Activated CD8-positive, alpha-beta memory T cell treated with anti-CD3 and anti-CD28 coated beads for 48 hours (primary cell): ENCODE results near the gene MAOA.
"Not testable (repeated sequence)": the region's sequence is repeated elsewhere in the genome, so short reads cannot be mapped to it uniquely, and the experiment has no call there.

Experiments
- DNase-seq, 3 experiments: peaks; one replicate each; pipeline ENCODE4 v3.0.0-alpha.2; 2020; ENCODE audit warnings: low read depth in 2 of 3, low spot score in 2 of 3

MAOA gene

DNA sequence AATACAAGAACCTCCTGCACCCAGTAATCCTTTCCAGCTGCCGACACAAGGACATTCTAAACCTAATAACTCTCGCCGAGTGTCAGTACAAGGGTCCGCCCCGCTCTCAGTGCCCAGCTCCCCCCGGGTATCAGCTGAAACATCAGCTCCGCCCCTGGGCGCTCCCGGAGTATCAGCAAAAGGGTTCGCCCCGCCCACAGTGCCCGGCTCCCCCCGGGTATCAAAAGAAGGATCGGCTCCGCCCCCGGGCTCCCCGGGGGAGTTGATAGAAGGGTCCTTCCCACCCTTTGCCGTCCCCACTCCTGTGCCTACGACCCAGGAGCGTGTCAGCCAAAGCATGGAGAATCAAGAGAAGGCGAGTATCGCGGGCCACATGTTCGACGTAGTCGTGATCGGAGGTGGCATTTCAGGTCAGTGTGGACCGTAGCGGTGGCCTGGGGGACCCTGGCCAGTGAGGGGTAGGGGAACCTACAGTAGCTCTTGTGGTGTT, at the start of gene MAOA:
Gene MAOA, plus strand, starts transcription at position 295 of the 490 bp plus-strand sequence. Its CDS starts 43 bp downstream, at position 338.
- no peak for DNase-seq

- no peak for DNase-seq
Measured at GRCh38 chrX:43612400-43612799, 43.7 kb upstream of the MAOA start.

DNA sequence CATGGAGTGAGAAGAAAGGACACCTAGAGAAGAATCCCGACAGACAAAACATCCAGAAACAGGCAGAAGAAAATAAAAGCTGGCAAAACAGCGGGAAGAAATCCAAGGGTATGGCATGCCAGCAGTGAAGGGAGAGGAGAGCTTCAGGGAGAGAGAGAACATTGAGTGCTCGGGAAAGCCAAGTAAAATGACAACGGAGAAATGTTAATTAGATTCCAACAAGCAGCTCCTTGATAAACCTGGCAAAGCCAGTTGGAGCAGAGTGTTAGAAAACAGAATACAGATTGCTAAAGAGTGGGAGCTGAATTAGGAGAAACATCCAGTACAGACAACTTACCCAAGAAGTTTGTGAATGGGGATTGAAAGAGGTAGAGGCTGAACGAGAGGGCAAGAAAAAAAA, 40.4 kb upstream of the MAOA start:
- DNase-seq, result no peak

DNA sequence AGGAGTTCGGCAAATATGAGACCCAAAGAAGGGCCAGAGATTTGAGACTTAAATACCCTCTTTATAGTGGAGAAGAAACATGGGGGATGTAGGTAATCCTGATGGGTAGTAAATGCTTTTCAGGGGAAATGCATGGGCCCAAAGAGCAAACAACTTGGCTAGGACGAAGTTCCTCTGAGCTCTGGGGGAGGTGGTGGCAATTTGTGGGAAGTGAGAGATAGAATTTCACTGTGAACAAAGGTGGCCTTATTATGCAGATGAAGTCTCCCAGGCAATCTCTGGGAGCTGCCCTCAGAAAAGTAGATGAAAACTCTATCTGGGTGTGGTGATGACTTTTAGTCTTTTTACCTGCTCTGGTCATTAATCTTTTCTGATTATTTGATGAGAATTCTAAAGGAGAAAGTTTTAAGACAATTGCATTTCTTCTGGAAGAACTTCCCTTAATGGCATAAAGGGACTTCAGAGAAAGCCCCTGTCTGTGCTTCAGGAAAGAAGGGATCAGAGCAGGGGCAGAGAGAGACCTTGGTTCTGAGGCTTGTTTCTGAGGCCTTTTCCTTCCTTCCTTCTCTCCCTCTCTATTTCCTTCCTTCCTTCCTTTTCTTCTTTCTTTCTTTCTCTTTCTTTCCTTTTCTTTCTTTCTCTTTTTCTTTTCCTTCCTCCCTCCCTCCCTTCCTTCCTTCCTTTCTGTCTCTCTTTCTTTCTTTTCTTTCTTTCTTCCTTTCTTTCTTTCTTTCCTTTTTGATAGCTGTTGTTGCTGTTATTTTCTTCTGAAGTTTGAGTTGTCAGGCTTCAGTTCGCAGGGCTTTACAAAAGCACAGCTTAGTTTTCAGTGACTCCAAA, 37.5 kb upstream of the MAOA start:
- no peak for DNase-seq

- not testable (repeated sequence) for DNase-seq
Measured at GRCh38 chrX:43619861-43620260, 36.2 kb upstream of the MAOA start.

DNA sequence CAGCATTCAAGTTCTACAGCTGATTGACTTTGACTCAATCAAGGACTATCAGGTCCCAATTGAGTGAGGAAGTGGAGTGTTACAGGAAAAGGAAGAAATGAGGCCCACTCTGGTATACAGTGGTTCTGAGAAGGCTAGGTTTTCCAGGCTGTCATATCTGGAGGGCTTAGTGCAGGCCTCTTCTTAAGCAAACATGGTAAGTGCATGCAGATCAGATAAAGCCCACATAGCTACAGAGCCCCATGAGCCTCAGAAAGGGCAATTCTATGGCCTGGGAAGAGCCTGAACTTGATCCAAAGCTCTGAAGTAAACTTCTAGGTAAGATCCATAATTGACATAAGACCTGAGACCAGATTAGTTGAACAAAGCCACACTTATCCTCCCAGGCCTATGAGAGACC, 29.0 kb upstream of the MAOA start:
- no peak for DNase-seq

DNA sequence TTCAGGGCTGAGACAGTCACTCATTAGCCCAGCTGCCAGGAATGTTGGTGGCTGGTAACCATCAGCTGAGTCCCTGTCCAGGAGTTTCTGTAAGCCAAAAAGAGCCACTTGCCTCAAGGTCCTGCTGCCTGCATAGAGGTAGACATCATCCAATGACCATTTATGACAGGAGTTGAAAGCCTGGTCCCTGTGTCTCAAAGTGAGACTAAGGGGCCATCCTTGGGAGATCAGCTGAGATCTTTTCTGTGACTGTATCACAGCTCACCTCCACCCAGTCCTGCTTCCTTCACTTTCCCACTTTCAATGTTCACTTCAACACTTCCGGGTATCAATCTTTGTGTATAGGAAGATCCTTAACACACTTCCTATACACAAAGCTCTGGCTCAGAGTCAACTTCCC, 28.4 kb upstream of the MAOA start:
- no peak for DNase-seq

GRCh38 chrX:43629229-43629628, 26.9 kb upstream of the MAOA start:
- DNase-seq, result no peak

DNA sequence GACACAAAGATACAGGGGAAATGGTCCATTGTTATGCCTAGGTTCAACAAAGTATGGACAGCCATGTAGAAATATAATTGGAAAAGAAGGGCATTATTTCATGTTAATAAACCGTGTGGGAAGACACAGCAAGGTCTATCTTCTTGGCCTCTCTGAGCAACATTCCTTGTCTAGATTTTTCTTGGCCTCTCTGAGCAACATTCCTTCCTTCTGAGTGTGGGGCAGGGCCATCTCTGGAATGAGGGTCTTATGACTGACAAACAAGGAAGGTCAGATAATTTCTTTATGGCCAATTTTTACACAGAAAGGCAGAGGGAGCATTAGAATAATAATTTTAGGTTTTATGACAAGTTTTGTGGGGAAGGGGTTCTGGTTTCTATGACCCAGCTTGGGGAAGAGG, 24.3 kb upstream of the MAOA start:
- no peak for DNase-seq

DNA sequence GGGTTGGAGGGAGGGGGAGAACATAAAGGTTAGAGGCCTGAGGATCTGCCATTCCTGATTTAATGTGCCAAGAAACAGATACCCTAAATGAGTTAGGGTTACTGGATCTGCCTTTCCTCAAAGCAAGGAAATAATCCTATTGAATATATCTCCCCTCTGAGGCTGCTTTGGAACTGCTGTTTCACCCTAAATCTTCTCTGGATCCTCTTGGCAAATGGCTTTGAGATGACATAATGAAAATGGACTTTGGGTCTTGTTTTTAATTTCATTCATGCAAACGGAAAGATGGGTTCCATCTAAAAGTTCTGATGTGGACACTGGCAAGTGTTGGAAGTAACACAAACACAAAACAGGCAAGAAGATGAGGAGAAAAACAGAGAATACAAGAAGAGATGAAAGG, 23.0 kb upstream of the MAOA start:
- no peak for DNase-seq

DNA sequence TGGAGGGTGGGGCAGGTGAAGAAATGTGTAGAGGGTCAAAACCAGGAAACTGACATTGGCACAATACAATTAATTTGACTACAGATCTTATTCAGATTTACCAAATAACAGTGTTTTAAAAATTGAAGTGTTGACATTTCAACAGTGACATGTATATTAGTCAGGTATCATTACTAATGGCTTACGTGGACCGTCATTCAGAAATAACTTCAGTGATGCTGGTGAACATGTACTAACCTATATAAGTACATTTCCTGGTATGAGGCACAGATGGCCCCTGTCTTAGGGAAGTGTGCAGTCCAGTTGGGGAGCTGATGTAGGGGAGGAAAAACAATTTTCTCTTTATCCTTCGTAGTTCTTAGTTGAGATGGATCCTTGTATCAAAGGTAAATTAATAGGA, 22.3 kb upstream of the MAOA start:
- DNase-seq, result no peak

- no peak for DNase-seq
Measured at GRCh38 chrX:43640482-43640881, 15.6 kb upstream of the MAOA start.

DNA sequence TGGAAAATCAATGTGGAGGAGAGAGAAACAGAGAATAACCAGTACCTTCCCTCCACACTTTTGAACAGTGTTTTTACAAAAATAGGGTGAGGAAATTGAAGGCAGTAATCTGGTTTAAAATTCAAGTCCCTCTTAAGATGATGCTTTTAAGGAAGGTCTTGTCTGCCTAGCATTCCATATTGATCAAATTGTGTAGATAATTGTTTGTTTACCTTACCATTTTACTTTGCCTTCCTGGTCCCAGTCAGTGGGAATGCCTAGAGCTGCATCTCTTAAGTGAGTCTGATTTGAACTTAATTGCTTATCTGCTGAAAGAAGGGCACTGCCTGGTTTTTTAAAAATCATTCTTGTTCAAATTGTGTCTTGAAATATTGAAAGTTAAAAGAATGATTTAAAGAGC, 14.4 kb upstream of the MAOA start:
- no peak for DNase-seq

DNA sequence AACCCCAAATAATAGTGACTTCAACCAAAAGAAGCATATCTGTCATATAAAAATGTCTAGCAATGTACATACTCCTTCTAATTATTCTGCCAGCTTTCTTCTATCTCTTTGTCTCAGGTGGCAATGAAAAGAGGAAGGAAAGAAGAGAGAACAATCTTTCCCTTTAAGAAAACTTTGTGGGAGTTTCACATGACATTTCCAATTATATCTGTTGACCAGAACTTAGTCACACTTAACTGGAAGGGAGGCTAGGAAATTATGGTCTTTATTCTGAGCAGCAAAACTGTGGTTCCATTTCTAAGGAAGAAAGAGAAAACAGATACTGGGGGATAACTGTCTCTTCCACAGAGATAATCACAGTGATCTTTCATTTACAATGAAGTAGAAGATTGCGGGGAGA, 12.9 kb upstream of the MAOA start:
- DNase-seq, result no peak

- DNase-seq, result no peak
Measured at GRCh38 chrX:43643662-43644061, 12.4 kb upstream of the MAOA start.

DNA sequence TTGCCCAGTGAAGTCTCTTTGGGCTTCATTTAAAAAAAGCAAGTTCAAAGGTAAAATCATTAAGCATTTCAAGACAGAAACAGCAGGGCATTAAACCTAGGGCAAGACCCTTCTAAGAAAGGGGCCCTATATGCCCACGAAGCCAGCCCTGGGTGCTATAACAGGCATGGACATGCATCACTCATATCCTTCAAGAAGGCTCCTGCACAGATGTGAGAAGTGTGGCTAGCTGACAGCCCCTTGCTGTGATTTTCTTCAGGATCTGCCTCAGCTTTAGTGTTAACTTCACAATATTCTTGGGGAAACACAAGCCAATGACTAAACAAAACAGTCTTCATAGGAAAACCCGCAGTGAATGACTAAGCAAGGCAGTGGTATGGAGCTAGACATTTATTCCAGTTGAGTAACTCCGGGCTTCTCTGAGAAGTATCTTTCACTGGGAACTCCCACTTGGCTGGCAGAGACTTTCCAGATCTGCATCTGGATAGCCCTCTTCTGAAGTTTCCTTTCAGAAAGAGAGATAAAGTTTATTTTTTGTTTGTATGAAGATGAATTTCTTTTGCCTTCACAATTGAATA, 11.9 kb upstream of the MAOA start:
- DNase-seq, result no peak

- DNase-seq, result no peak
Measured at GRCh38 chrX:43646800-43647199, 9.3 kb upstream of the MAOA start.

DNA sequence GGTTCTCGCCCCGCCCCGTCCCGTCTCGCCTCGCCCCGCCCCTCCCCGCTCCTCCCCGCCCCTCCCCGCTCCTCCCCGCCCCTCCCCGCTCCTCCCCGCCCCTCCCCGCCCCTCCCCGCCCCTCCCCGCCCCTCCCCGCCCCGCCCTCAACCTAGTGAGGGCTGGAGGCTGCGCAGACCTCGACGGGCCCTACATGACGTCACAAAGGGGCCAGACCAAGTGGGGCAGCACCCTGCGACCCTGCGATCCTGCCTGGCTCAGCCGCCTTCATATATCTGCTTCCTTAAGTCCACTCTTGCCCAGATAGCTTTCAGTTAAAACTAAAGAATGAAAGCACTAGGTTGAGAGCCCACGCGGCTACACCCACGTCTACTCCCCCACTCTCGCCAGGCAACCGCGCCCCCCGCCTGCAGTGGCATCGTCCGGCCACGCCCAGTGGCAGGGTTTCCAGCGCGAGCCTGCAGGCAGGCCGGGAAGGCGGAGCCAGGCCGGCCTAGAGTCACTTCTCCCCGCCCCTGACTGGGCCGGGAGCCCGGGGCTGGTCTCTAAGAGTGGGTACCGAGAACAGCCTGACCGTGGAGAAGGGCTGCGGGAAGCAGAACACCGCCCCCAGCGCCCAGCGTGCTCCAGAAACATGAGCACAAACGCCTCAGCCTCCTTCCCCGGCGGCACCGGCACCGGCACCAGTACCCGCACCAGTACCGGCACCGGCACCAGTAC, 1.5 kb upstream of the MAOA start:
- DNase-seq, result peak; percentile 35 to 56 (median 50)

DNA sequence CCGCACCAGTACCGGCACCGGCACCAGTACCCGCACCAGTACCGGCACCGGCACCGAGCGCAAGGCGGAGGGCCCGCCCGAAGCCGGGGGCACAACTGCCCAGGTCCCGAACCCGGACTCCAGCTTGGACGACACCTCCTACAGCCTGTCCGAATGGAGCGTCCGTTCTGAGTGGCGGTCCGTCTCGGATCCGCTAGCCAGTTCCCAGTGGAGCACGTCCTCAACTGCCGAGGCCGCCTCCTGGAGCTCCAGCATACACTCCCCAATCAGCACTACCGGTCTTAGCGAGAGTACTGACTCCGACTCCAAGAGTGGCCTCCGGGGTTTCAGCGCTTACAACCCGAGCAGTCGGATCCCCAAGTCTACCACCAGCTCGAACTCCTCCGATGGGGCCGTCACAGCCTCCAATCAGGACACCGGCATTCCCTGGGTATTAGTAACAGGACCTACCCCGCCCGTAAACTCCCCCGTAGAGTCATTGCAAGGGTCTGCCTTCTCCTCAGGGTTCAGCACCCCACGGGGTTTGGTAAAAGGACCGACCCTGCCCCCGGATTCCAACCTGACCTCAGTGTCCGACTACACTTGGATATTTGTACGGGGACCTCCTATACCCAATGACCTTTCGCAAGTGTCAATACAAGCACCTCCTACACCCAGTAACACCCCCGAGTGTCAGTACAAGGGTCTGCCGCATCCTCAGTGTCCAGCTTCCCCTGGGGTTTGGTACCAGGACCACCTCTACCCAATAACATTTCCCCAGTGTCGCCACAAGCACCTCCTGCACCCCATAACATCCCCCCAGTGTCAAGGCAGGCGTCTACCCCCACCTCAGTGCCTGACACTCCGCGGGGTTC, 721 bp upstream of the MAOA start:
- peak in 1 of 3 experiments; percentile 2 for DNase-seq

- DNase-seq, result no peak
Measured at GRCh38 chrX:43657671-43658070, 1.6 kb downstream of the MAOA start.
